NCI-H2081 treated with DMSO at 0.1 percent for 48 hours (cell line): ENCODE results near the gene ZCCHC4.

Experiments
- DNase-seq: peaks from one replicate; lab custom pipeline; 2025; lab: John Stamatoyannopoulos, UW

Gene ZCCHC4

DNA sequence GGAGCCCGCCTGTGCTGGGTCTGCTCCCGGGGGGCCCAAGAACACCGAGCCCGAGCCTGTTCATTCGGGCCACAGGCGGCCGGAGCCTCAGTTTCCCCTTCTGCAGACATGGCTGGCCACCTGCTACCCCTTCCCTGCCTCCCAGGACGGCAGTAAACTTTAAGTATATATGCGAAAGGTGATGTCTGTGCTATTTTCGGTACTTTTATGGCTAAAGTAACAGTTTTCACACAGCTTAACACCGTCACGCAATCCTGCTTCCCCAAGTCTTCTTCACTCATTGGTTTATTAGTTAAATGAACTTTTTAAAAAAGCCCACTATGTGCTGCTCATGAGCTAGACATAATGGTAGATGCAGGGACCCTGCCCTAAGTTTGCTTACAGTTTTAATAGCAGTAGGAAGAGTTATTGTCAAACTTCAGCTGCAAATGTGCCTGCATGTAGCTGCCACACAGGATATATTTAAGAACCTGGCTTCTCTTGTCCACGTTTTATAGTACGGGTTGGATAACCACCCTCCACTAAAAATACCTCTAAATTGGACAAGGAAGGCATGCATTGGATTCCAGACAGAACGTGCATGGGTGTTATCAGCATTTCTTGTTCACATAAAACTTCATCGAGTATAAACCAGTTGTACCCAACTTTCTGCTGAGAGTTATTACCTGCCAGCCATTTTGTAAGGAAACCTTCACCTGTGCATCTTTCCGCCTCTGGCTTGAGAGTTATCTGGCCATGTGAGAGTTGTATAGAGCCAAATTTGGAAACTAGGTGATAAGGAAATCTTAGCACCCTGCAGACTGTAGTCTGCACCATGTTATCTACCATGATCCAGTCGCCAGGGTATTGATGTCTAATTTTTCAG is 65.2 kb downstream of the ZCCHC4 start:
- no peak for DNase-seq

GRCh38 chr4:25378437-25378743 is 65.8 kb downstream of the ZCCHC4 start:
- no peak for DNase-seq

- no peak for DNase-seq
These were observed 67.0 kb downstream of the ZCCHC4 start for GRCh38 chr4:25379591-25379990.

GRCh38 chr4:25383647-25384046 is 71.1 kb downstream of the ZCCHC4 start:
- DNase-seq, result no peak

DNA sequence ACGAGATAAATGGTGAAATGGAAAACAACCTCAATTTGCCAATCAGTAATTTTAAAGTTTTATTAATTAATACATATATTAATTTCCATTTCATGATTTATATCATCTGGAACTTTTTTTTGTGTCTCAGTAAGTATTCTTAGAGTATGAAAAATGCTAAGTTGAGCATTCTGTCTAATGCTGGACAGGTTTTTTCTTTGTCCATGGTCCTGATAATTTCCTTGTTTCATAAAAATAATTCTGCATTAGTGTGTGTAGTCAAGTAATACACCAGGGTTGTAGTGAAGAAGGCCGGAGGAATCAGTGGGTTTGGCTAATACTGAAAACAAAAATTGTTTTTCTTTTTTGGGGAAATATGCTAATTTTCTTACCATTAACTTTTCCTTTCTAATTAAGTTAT is 74.4 kb downstream of the ZCCHC4 start:
- no peak for DNase-seq

GRCh38 chr4:25397305-25397704 is 84.7 kb downstream of the ZCCHC4 start:
- no peak for DNase-seq

DNA sequence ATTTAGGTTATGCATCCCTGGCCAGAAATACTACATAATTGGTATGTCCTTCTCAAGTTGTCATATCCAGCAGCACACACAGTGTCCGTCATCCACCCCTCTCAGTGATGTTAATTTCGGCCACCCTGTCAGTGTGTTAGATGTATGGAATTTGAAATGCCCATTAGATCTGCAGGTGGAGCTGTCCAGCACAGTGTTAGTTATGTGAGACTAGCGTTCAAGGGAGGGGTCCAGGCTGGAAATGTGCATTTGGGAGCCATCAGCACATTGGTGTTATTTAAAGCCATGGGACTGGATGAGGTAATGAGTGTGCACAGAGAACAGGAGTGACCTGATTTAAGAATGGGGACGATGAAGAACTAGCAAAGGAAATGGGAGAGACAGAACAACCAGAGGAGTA is 86.9 kb downstream of the ZCCHC4 start:
- DNase-seq, result no peak

DNA sequence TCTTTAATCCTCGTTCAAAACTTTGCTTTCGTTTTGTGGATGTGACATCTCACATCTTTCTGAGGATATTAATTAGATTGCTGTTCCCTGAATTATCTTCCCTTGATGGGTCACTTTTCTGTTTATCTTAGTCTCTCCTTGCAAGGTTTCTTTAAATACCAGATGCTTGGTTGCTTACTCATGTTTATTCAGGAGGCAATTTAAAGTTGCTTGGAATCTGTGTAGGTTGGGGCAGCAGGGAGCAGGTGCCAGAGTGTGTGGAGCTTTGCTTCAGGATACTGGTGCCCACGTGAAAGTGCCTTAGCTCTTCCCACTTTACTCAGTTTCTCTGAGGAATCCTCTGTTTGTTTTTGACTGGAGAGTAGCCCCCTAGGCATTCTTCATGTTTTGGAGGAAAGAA is 88.5 kb downstream of the ZCCHC4 start:
- DNase-seq, result no peak

DNA sequence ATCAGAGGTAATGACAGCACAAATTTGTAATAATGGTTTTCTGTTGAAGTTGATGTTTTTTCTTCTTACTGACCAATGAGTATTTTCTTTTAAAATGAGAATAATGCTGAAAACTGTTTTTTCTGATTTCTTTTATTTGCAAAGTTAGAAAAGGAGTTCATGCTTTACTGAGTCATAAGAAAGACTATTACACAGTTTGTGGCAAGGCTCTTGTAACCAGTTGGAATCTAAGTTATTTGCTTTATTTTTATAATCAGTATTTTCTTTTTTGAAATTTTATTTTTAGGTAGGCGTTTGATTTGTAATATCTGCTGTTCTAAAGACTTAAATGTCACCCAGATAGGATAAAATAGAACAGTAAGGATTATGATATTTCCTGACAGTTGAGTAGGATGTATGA is 89.9 kb downstream of the ZCCHC4 start:
- DNase-seq, result no peak

DNA sequence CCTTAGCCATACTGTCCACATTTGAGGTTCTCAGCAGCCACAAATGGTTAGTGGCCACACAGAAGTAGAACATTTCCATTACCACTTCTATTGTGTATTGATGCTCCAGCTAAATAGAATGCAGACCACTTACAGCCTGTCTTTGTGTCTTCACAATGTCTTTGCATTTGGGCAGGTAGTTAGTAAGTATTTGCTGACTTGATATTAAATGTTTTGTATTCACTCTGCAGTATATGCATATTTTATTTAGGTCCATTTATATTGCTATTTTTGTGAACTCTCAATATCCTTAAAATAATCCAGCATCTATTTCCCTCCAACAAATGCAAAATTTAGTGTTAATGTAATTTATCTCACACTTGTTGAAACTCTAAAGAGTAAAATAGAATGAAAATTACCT is 91.1 kb downstream of the ZCCHC4 start:
- no peak for DNase-seq

GRCh38 chr4:25405453-25405852 is 92.9 kb downstream of the ZCCHC4 start:
- DNase-seq, result no peak

GRCh38 chr4:25406081-25406692 is 93.6 kb downstream of the ZCCHC4 start:
- no peak for DNase-seq

DNA sequence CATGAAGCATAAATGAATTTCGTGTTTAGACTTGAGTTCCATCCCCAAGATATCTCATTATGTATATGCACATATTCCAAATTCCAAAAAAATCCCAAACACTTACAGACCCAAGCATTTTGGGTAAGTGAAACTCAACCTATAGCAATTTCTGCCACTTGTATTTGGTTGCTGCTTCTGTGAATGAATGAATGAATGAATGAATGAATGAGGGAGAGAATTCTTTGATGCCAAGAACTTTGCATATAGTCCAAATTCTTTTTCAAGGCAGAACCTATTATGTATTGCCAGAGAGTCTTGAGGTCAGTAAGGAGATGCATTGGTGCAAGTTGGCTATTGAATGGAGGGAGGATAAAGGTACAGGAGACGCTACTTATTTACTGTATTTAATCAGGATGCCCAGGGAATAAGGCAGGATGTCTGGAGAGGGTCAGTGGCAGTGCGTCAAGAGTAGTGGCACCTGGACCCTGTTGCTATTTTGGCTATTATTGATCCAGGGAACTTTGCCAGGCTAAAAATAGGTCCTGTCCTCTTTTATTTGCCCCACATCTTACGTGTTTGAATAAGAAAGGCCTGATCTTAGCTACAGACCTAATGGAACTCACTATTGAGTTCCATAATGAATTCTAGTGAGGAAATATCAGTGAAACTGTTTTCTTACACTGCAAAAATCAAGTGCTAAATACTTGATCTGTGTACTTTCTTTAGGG is 98.4 kb downstream of the ZCCHC4 start:
- DNase-seq, result no peak

- no peak for DNase-seq
These were observed 100.7 kb downstream of the ZCCHC4 start for GRCh38 chr4:25413261-25413660.

- DNase-seq, result no peak
These were observed 104.4 kb downstream of the ZCCHC4 start for GRCh38 chr4:25417014-25417413.
